ENCODE results near the gene ANKRD18B.

DNA sequence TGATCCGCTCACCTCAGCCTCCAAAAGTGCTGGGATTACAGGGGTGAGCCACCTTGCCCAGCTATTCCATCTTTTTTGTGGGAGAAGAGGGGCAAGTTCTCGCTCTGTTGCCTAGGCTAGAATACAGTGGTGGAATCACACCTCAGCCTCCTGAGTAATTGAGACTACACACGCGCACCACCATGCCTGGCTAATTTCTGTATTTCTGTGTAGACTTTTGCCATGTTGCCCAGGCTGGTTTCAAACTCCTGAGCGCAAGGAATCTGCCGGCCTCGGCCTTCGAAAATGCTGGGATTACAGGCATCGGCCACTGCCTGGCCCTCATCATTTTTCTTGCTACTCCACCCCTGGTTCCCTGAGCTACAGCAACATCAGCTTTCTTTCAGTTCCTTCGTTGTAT lies 47.5 kb upstream of the ANKRD18B start:
- TF ChIP-seq CTCF (IDR thresholded peaks at IDR 0.05) (no peak), POLR2AphosphoS5 (IDR thresholded peaks at IDR 0.05) (no peak), EP300 (IDR thresholded peaks at IDR 0.05; ENCODE audit: low read depth) (no peak)

Data from transverse colon (tissue), 4 donors.